Epithelial cell of proximal tubule (primary cell): Measurements from ENCODE around the gene XPNPEP2. TPM values are rescaled to one million over a fixed set of nuclear protein-coding genes. Genes with fewer than 3 reads are reported as not detected.

Source experiments
- DNase-seq: peaks from one replicate; pipeline ENCODE4 v3.0.0-alpha.2; 2011; ENCODE audit warnings: low read depth
- H3K4me3 ChIP-seq: 2 replicates; pipeline ENCODE4 v1.5.1; 2011; ENCODE audit warnings: low read depth, mild to moderate bottlenecking, low read length
- total RNA-seq: library from RNA; depleted of rRNA; stranded (reverse); fragments of >200 nt; gene quantifications from 2 replicates; pipeline ENCODE4 v1.2.3, GENCODE V29; 2015
- TF ChIP-seq, protein P1 (sequence below): conservative IDR thresholded peaks from 2 replicates; pipeline ENCODE4 v1.5.1; 2012; ENCODE audit warnings: low read depth, mild to moderate bottlenecking, low read length

XPNPEP2 gene
- total RNA-seq, 1 donor from 2014 or later, result not detected

DNA sequence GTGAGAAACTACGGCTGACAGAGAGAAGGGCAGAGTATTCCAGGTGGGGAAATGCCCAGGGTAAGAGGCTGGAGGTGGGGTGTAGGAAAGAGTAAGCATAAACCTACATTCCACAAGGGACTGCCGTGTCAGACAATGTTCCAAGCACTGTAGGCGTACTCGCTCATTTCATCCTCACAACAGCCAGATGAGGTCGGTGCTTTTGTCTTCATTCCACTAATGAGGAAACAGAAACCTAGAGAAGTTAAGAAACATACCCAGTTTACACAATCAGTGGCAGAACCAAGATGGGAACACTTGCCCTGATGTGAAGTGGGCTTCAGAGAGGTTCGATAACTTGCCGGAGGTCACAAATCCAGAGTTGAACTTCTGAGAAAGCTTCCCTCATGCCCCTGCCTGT, 45.6 kb downstream of the XPNPEP2 start:
- TF ChIP-seq, protein P1, sequence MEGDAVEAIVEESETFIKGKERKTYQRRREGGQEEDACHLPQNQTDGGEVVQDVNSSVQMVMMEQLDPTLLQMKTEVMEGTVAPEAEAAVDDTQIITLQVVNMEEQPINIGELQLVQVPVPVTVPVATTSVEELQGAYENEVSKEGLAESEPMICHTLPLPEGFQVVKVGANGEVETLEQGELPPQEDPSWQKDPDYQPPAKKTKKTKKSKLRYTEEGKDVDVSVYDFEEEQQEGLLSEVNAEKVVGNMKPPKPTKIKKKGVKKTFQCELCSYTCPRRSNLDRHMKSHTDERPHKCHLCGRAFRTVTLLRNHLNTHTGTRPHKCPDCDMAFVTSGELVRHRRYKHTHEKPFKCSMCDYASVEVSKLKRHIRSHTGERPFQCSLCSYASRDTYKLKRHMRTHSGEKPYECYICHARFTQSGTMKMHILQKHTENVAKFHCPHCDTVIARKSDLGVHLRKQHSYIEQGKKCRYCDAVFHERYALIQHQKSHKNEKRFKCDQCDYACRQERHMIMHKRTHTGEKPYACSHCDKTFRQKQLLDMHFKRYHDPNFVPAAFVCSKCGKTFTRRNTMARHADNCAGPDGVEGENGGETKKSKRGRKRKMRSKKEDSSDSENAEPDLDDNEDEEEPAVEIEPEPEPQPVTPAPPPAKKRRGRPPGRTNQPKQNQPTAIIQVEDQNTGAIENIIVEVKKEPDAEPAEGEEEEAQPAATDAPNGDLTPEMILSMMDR, result no peak
- no peak overlapping the region for H3K4me3 ChIP-seq
- no peak for DNase-seq

DNA sequence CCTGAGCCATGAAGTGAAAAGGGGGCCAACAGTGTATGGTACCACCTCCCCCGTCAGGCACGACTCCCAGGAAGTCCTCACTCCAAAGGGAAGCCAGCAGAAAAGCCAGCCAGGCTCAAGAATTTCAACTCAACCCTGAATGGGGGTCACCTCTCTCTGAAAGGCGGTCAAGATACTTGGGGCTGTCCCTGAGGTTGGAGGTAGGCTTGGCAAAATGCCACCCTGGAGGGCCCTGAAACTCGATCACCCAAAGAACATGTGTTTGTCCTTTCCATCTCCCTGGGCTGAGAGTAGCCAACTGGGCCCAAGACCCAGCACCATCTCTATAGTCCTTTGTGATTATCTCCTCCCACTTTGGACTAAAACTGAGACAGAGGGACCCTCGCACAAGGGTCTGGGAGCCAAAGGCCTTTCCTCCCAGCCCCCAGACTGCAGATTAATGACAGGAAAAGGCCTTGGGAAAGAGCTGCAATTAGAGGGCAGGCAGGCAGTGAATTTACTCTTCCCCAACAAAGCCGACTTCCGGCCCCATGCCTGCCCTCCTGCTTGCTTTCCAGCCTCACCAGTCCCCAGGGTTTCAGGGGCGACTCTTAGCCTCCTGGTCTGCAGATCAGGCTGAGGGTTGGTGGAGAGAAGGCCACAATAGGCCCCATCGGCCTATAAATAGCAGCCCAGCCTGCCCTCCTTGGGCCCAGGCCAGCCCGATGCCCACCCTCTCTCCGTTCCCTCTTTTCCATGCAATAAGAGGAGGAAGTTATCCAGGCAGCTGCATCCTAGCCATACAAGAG, 46.6 kb downstream of the XPNPEP2 start:
- TF ChIP-seq, protein P1, result no peak
- H3K4me3 ChIP-seq, result no peak overlapping the region
- no peak for DNase-seq

DNA sequence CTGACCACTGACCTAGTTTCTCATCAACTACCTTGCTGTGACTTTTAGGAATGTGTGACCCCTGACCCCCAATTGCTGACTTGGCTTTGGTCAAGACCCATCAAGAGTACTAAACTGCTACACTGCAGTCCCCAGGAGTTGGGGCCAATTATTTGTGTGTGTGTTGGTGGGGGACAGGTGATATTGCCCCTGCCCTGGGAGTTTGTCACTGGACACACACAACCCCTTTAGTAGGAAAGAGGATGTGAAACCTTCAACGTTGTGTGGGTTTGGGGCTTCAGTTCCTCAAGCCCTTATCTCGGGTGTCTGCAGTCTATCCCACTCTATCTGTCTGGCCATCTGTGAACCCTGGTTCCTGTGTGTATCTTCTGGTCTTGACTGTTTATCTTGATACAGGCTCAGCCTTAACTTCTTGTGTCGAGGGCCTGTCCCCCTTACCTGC, 47.5 kb downstream of the XPNPEP2 start:
- no peak for DNase-seq
- H3K4me3 ChIP-seq, result no peak overlapping the region
- TF ChIP-seq, protein P1, result no peak

DNA sequence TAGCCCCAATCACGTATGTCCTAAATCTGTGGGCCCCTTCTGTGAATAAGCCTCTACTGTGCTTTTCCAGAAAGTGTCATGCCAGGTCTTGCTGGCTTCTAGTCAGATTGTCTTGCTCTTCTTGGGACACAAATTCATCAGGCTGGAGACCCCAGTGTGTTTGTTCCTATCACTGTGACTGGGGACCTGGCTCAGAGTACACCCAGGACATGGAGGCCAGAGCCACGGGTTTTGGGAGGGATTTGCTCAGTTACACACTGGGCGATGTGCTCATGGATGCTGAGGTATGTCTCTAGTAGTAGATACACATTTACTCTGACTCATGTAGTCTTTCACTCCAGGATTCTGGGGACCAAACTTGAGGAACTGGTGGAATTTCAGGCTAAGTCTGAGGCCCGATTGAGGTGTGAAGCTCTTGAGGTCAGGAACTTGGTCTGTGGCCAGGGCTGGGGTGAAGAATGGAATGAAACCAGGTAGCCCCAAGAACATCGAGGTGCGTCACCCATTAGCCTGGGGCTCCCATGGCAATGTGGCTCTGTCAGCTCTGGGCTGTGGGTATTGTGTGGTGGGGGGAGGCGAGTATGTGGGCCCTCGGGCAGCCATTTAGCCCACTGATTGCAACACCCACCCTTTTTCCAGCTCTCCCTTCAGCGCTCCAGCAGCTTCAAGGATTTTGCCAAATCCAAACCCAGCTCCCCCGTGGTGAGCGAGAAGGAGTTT, 48.7 kb downstream of the XPNPEP2 start:
- TF ChIP-seq, protein P1, result no peak
- no peak for DNase-seq
- no peak overlapping the region for H3K4me3 ChIP-seq

DNA sequence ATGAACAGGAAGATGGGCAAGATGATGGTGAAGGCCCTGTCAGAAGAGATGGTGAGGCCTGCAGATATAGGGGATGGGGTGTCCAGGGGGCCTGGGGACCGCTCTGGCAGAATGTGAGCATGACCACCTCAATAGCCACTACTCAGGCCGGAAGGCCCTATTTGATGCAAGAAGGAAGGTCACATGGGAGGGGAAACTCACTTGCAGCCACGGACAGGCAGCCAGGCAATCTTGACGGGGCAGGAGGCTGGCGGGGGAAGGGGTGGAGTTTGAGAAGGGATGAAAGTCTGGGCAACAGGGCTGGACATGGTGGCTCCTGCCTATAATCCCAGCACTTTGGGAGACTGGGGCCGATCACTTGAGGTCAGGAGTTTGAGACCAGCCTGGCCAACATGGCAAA, 49.7 kb downstream of the XPNPEP2 start:
- DNase-seq, result no peak
- TF ChIP-seq, protein P1, result no peak
- H3K4me3 ChIP-seq, result no peak overlapping the region

DNA sequence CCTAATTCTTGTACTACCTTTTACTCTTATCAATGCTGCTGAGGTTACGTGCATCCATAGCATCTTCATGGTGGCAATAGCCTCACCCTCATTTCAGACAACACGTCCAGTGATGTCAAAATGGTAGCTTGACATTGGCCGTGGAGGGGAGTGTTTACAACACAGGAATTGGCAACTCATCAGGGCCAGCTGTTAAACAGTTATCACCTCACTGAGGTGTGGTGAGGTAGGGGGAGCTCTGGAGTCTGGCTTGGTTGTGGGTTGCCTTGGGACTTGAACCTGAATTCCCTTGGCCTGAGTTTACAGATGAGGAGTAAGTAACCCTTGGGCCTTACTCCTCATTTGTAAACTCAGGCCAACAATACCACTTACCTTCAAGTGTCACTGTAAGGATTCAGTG, 51.4 kb downstream of the XPNPEP2 start:
- TF ChIP-seq, protein P1, result no peak
- no peak for DNase-seq
- H3K4me3 ChIP-seq, result no peak overlapping the region
